GM12872 (cell line): Measurements from ENCODE around the gene APOA4.

Experiments used
- CTCF ChIP-seq: IDR thresholded peaks from 3 replicates; pipeline ENCODE4 v1.5.1; 2011; ENCODE audit warnings: low read depth, mild to moderate bottlenecking, low read length, moderate library complexity; ENCODE audit not compliant: insufficient read depth

The APOA4 gene

DNA sequence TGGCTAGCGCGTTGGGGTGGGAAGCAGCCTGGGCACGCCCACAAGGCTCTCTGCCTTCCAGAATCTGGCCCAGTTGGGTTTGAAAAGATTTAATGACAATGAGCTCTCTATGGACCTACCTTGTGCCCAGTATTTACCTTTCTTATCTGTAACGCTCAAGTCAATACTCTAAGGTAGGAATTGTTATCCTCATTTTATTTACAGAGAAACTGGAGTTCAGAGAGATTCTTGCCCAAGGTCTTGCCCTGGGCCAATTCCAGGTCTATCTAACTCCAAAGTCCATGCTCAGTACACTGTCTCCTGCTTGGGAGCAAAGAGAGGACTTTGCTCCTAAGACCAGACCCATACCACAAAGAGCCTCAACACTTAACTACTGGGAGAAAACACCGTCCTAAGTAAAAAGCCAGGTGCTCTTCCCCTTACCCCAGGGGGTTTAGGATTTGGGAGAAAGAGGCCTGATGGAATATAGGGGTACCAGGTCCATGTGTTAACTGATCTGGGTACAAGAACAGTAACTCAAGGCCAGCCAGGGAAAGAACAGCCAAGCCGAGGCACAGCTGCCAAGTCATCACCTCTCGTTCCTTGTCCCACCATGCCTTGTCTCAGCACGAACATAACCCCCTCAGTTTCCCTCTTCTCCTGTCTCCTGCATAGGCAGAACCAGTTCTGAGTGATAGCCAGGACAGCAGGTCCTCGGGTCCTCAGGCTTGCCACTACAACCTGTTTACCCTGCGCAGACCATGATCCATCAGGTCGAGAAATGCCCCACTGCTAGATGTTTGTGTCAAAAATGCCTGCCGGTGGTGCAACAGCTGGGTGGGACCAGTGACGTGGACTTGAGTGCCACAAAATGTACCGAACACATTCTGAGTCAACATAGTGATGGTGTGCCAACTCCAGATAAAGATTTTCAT lies 14.6 kb downstream of the APOA4 start:
- no peak for TF ChIP-seq CTCF

DNA sequence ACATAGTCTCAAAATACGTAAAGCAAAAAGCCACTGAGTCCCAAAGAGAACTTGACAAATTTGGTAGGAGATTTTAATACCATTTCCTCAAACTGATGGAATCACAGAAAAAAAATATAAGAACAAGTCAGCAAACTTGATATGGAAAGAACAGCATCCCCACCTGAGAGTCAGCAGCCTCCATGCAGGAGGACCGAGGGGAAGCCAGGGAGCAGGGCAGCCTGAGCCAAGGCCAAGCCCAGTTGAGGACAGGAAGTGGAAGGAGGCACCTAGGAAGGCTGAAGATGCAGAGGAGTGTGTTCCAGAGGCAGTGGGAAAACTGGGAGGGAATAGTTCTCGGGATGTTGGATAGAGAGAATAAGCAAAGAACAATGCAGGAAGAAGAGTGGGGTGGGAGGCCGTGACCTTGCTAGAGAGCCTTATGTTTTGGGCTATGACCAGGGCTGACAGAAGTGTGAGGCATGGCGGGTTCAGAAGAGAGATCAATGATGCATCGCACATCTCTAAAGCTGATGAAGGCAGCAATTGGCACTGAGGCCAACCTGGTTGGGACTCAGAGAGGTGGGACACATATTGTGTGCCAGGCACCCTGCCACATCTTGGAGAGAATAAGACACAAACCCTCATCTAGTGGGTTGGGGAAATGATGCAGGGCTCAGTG lies 15.4 kb downstream of the APOA4 start:
- TF ChIP-seq CTCF: no peak

DNA sequence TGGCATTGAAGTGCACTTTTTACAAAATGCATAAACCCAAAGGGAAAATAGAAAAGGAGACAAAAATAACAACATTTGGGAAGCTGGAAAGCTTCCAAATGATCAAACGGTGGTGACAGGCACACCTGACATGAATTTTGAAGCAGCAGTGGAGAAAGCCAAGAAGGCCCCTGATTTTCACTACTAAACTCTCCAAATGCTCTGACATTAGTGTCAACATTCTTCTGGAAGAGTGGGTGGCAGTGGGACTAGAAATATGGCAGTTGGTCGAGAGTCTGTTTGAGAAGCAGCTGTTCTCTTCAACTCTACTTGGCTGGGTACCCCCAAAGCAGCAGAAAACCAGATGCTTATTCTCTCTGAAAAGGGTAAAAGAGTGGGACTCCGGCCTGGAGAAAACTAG lies 19.1 kb downstream of the APOA4 start:
- no peak for TF ChIP-seq CTCF

- TF ChIP-seq CTCF: no peak
These were observed 22.5 kb downstream of the APOA4 start for GRCh38 chr11:116800610-116801009.

- TF ChIP-seq CTCF: no peak
These were observed 24.7 kb downstream of the APOA4 start for GRCh38 chr11:116798368-116798767.

GRCh38 chr11:116797816-116798215 lies 25.3 kb downstream of the APOA4 start:
- no peak for TF ChIP-seq CTCF

- no peak for TF ChIP-seq CTCF
These were observed 26.6 kb downstream of the APOA4 start for GRCh38 chr11:116796548-116796947.
